Measurements from ENCODE around the gene DNASE2B. TPM values are rescaled to one million over a fixed set of nuclear protein-coding genes. Genes with fewer than 3 reads are reported as not detected.

Gene DNASE2B
- total and polyA plus RNA-seq, 7 experiments from 2014 or later: not detected

Other genes with a start within 250 kb of the DNASE2B start
- under 1 TPM in 3 of 5 experiments, not detected in 2; 0.27 to 0.75 (median 0.51) TPM for gene SAMD13, start 96.8 kb upstream of the DNASE2B start, total RNA-seq
- under 1 TPM; 0.41 to 0.43 TPM for gene SAMD13, start 96.8 kb upstream of the DNASE2B start, polyA plus RNA-seq
- gene RPF1, start 80.8 kb downstream of the DNASE2B start, total RNA-seq: 10 to 100 TPM; 35.5 to 52.3 (median 44.1) TPM
- 10 to 100 TPM; 60.2 to 62.7 TPM for gene RPF1, start 80.8 kb downstream of the DNASE2B start, polyA plus RNA-seq
- 1 to 10 TPM in 4 of 5 experiments, not detected in 1; 1.7 to 3.6 (median 2.2) TPM for gene SPATA1, start 107.9 kb downstream of the DNASE2B start, total RNA-seq
- gene SPATA1, start 107.9 kb downstream of the DNASE2B start, polyA plus RNA-seq: not detected
- 10 to 100 TPM; 24.8 to 90.7 (median 28.9) TPM for gene GNG5, start 108.1 kb downstream of the DNASE2B start, total RNA-seq
- 100 to 1,000 TPM; 175 to 250 TPM for gene GNG5, start 108.1 kb downstream of the DNASE2B start, polyA plus RNA-seq
- gene CTBS, start 176.0 kb downstream of the DNASE2B start, total RNA-seq: 10 to 100 TPM; 17.4 to 22.3 (median 19.0) TPM
- gene CTBS, start 176.0 kb downstream of the DNASE2B start, polyA plus RNA-seq: 10 to 100 TPM; 13.9 to 26.2 TPM